SK-N-SH (cell line): ENCODE results near the gene CCNF.

ENCODE experiments used
- EP300 ChIP-seq, 2 experiments: IDR thresholded peaks; 2 replicates each; pipeline versions ENCODE4 v1.4.0 to v1.6.1; 2012; ENCODE audit warnings: borderline replicate concordance in 1 of 2, low read depth in 1 of 2, low read length in 1 of 2
- EZH2phosphoT487 ChIP-seq: fragments of 200-600 bp; sonication (generic); IDR thresholded peaks from 2 replicates; pipeline ENCODE4 v1.6.1; 2017; ENCODE audit warnings: low read depth, mixed run types, mild to moderate bottlenecking, antibody characterized with exemption, moderate library complexity, borderline replicate concordance
- FOXM1 ChIP-seq: IDR thresholded peaks from 2 replicates; pipeline ENCODE4 v1.4.0; 2012; ENCODE audit warnings: low read depth, mild to moderate bottlenecking
- GABPA ChIP-seq: IDR thresholded peaks from 2 replicates; pipeline ENCODE4 v1.4.0; 2012; ENCODE audit warnings: low read depth, mild to moderate bottlenecking
- MXI1 ChIP-seq: IDR thresholded peaks from 2 replicates; pipeline ENCODE4 v1.6.1; 2012; ENCODE audit warnings: mild to moderate bottlenecking, low read depth, low read length, improper control_type of control experiment
- POLR2AphosphoS5 ChIP-seq: IDR thresholded peaks from 2 replicates; pipeline ENCODE4 v1.6.1; 2012; ENCODE audit warnings: low read depth, low read length
- RAD21 ChIP-seq: IDR thresholded peaks from 2 replicates; pipeline ENCODE4 v1.6.1; 2012; ENCODE audit warnings: mild to moderate bottlenecking, low read length
- RCOR1 ChIP-seq: fragments of 150-350 bp; IDR thresholded peaks from 2 replicates; pipeline ENCODE4 v1.6.1; 2017; ENCODE audit warnings: antibody characterized with exemption, low read length
- SMC3 ChIP-seq: IDR thresholded peaks from 2 replicates; pipeline ENCODE4 v1.6.1; 2012; ENCODE audit warnings: low read depth, low read length, improper control_type of control experiment
- TCF12 ChIP-seq: IDR thresholded peaks from 2 replicates; pipeline ENCODE4 v1.4.0; 2012
- TF ChIP-seq, protein P1 (sequence below): fragments of 200-600 bp; sonication (generic); IDR thresholded peaks from 2 replicates; pipeline ENCODE4 v1.6.1; 2017; ENCODE audit warnings: antibody characterized with exemption, mild to moderate bottlenecking, moderate library complexity
- TF ChIP-seq, protein P2 (sequence below): IDR thresholded peaks from 2 replicates; pipeline ENCODE4 v1.4.0; 2012; ENCODE audit warnings: low read depth, borderline replicate concordance
- TF ChIP-seq, protein P3 (sequence below): IDR thresholded peaks from 2 replicates; pipeline ENCODE4 v1.6.1; 2012; ENCODE audit warnings: mild to moderate bottlenecking, low read depth, low read length, moderate library complexity

DNA sequence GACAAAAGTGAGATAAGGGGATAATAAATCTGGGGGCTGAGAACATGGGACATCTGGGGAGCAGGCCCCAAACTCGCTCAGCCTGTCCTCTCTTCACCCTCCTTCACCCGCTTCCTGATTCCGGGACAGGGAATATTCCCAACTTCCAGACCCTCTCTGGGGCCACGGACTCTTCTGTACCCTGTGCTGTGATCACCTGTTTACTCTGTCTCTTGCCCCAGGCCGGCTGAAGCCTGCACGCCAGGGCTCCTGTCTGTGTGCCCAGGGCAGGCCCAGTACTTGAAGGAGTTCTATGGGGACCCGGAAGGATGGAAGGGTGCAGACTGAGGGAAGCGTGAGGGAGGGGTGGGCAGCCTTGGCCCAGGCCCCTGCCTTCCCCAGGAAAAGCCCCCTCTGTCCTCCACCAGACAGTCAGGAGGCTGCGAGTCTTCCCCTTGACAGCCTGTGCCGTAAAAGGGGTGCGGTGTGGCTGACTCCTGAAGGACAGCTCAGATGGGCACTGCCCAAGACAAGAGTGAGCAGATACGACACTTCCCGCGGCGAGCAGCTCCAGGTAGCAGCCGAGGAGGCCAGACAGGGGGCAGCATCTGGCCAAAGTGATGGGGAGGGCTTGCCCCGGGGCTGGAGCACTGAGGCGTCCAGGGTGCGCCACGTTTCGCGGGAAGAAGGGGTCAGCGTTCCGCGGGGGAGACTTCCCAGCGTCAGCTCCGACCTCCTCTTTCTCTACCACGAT is 1.0 kb upstream of the CCNF start:
- TF ChIP-seq MXI1 (no peak), SMC3 (no peak; the same call in 1 of the 2 replicates), POLR2AphosphoS5 (no peak), RCOR1 (no peak), GABPA (no peak), FOXM1 (no peak), RAD21 (no peak), EP300 (IDR thresholded peaks at IDR 0.05; ENCODE audit: borderline replicate concordance in 1 of 2, low read depth in 1 of 2, low read length in 1 of 2) (no peak), EZH2phosphoT487 (no peak), TCF12 (no peak)
- TF ChIP-seq, protein P1, sequence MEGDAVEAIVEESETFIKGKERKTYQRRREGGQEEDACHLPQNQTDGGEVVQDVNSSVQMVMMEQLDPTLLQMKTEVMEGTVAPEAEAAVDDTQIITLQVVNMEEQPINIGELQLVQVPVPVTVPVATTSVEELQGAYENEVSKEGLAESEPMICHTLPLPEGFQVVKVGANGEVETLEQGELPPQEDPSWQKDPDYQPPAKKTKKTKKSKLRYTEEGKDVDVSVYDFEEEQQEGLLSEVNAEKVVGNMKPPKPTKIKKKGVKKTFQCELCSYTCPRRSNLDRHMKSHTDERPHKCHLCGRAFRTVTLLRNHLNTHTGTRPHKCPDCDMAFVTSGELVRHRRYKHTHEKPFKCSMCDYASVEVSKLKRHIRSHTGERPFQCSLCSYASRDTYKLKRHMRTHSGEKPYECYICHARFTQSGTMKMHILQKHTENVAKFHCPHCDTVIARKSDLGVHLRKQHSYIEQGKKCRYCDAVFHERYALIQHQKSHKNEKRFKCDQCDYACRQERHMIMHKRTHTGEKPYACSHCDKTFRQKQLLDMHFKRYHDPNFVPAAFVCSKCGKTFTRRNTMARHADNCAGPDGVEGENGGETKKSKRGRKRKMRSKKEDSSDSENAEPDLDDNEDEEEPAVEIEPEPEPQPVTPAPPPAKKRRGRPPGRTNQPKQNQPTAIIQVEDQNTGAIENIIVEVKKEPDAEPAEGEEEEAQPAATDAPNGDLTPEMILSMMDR, result no peak; the same call in 1 of the 2 replicates
- TF ChIP-seq, protein P2, sequence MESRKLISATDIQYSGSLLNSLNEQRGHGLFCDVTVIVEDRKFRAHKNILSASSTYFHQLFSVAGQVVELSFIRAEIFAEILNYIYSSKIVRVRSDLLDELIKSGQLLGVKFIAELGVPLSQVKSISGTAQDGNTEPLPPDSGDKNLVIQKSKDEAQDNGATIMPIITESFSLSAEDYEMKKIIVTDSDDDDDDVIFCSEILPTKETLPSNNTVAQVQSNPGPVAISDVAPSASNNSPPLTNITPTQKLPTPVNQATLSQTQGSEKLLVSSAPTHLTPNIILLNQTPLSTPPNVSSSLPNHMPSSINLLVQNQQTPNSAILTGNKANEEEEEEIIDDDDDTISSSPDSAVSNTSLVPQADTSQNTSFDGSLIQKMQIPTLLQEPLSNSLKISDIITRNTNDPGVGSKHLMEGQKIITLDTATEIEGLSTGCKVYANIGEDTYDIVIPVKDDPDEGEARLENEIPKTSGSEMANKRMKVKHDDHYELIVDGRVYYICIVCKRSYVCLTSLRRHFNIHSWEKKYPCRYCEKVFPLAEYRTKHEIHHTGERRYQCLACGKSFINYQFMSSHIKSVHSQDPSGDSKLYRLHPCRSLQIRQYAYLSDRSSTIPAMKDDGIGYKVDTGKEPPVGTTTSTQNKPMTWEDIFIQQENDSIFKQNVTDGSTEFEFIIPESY, result no peak
- TF ChIP-seq, protein P3, sequence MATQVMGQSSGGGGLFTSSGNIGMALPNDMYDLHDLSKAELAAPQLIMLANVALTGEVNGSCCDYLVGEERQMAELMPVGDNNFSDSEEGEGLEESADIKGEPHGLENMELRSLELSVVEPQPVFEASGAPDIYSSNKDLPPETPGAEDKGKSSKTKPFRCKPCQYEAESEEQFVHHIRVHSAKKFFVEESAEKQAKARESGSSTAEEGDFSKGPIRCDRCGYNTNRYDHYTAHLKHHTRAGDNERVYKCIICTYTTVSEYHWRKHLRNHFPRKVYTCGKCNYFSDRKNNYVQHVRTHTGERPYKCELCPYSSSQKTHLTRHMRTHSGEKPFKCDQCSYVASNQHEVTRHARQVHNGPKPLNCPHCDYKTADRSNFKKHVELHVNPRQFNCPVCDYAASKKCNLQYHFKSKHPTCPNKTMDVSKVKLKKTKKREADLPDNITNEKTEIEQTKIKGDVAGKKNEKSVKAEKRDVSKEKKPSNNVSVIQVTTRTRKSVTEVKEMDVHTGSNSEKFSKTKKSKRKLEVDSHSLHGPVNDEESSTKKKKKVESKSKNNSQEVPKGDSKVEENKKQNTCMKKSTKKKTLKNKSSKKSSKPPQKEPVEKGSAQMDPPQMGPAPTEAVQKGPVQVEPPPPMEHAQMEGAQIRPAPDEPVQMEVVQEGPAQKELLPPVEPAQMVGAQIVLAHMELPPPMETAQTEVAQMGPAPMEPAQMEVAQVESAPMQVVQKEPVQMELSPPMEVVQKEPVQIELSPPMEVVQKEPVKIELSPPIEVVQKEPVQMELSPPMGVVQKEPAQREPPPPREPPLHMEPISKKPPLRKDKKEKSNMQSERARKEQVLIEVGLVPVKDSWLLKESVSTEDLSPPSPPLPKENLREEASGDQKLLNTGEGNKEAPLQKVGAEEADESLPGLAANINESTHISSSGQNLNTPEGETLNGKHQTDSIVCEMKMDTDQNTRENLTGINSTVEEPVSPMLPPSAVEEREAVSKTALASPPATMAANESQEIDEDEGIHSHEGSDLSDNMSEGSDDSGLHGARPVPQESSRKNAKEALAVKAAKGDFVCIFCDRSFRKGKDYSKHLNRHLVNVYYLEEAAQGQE, result no peak
